KOPT-K1 (cell line): ENCODE measurements around the gene LIN28B.

Experiments used
- H3K27ac ChIP-seq: fragments of 200-600 bp; sonication (generic); 2 replicates; pipeline ENCODE4 v1.5.1; 2016; ENCODE audit warnings: antibody characterized with exemption, mild to moderate bottlenecking, low read depth, low read length; ENCODE audit not compliant: poor library complexity, severe bottlenecking
- H3K36me3 ChIP-seq: fragments of 200-600 bp; sonication (generic); 2 replicates; pipeline ENCODE4 v1.5.1; 2017; ENCODE audit warnings: antibody characterized with exemption, mild to moderate bottlenecking, low read length, moderate library complexity; ENCODE audit not compliant: insufficient read depth
- H3K9me3 ChIP-seq: fragments of 200-600 bp; sonication (generic); 2 replicates; pipeline ENCODE4 v1.5.1; 2017; ENCODE audit warnings: antibody characterized with exemption, low read length, mild to moderate bottlenecking; ENCODE audit not compliant: insufficient read depth, poor library complexity, severe bottlenecking

The LIN28B gene

GRCh38 chr6:105113422-105113821 lies 156.5 kb downstream of the LIN28B start:
- Histone ChIP-seq H3K27ac (no peak overlapping the region), H3K36me3 (no peaks in the 10 kb centered on the region), H3K9me3 (no peaks in the 10 kb centered on the region)

GRCh38 chr6:105116150-105116549 lies 159.2 kb downstream of the LIN28B start:
- Histone ChIP-seq H3K36me3 (no peaks in the 10 kb centered on the region), H3K27ac (no peak overlapping the region), H3K9me3 (no peaks in the 10 kb centered on the region)

GRCh38 chr6:105120570-105120969 lies 163.7 kb downstream of the LIN28B start:
- H3K36me3 ChIP-seq: no peaks in the 10 kb centered on the region
- no peak overlapping the region for H3K27ac ChIP-seq
- no peaks in the 10 kb centered on the region for H3K9me3 ChIP-seq

- H3K9me3 ChIP-seq: no peaks in the 10 kb centered on the region
- H3K27ac ChIP-seq: no peak overlapping the region
- H3K36me3 ChIP-seq: no peaks in the 10 kb centered on the region
Measured at GRCh38 chr6:105121981-105122380, 165.1 kb downstream of the LIN28B start.

- Histone ChIP-seq H3K27ac (no peak overlapping the region), H3K36me3 (no peaks in the 10 kb centered on the region), H3K9me3 (no peaks in the 10 kb centered on the region)
Measured at GRCh38 chr6:105122717-105123116, 165.8 kb downstream of the LIN28B start.
